ENCODE results near the gene PLPP4.

Gene PLPP4

DNA sequence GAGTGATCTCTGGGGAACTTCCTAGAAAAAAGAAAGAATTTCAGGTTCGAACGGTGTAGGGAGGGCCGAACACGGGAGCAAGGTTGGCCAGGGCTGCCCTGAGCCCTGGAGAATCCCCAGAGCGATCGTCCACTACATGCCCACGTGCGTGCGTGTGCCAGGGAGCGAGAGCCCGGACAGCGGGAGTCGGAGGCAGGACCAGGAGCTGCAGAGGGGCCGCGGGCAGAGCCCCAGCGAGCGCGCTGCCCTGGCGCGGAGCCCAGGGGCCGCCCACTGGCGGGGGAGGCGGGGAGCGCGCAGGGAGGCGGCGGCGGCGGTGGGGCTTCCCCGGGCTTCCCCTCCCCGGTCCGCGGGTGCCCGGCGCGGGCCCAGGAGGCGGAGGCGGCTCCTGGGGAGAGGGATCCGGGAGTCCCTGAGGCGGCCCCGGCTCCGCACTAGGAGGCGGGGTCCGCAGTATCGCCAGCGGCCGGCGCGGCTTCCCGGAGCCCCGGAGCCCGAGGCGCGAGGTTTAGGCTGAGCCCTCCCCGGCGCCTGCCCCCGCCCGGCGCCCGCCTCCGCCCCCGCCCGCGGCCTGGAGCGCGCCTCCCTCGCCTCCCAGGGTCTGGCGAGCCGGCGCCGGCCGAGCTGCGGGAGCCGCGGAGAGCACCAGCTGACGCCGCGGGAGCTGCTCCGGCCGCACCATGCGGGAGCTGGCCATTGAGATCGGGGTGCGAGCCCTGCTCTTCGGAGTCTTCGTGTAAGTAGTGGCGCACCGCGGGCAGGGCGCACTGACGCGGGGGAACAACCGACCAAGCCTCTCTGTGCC is at the start of gene PLPP4:
TSS of gene PLPP4 (plus strand) at position 602 of the 805 bp plus-strand sequence. CDS start at position 681, 79 bp downstream.
- peak; percentile 84 for DNase-seq (ENCODE audit: low spot score)

DNA sequence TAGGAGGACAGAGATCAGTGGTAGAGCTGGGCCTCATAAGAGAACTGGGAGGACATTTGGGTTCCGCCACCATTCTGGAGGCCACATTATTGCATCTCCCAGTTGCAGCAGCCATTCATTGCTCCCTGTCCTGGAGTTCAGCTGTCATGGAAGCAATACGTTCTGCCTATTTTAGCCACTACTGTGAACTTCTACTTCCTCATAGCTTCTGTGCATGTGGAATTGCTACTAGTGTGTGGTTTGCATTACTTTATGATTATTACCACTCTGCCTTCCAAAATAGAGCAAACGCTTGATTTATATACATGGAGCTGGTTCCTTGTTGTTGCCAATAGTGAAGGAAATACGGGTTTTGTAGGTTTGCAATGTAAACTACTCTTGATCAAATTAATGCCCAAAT is 47.2 kb upstream of the PLPP4 start:
- no peak for DNase-seq (ENCODE audit: low spot score)

DNA sequence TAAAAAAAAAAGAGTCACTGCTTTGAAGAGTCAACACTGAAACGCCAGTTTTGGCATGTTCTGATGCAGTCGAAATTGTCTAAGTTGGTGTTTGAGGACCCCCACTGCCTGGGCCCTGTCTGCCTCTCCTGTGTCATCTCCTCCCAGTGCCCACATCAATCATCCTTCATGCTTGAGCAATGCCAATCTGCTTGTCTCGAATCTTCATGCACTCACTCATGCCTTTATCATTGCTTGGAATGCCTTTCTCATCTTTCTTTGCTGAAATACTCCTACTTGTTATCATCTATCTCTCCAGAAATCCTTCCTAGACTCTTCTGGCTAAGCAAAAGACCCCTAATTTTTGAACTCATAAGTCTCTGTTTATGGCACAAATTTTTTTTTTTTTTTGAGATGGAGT is 42.1 kb upstream of the PLPP4 start:
- no peak for DNase-seq (ENCODE audit: low spot score)

DNA sequence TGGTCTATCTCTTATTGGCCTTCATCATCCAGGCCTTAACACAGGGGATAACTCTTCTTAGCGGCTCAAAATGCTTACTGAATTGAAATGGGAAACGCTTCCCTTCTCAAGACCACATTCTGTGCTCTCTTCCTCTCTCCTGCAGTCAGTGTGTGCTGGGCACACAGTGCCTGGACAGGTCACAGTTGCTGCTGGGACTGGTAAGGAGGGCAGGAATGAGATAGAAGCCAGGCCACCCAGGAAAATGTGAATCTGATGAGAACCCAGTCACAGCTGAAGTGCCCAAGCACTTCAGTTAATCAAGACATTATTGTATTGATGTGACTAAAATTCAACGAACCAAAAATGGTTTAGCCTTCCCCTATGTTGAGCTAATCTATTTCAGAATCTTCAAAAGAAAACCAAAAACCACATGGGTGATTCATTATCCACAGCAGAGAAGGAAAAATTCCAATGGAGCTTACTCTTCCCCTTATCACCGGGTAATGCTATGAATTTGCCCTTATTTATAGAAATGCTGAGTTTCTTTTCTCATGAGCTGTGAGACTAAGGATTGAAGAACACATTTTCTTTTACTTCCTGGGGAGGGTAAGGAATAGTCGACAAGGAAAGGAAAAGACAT is 41.2 kb upstream of the PLPP4 start:
- DNase-seq (ENCODE audit: low spot score) = peak; percentile 54

DNA sequence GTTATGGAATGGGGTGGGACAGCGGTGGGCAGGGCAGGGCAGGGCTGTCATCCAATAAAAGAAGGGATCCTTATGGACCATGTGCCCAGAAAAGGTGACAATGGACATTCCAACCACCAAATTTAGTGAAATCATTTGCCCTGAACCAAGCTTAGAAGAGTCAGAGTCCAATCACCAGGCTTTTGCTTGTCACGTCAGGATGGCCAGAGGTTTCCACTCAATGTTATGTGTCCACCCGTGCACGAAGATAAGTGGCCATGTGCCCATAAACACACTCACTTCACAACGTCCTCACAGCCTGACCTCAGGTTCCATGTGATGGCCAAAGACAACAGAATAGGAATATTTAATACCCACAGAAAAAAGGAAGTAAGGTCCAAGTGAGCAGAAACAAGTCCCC is 36.6 kb upstream of the PLPP4 start:
- DNase-seq (ENCODE audit: low spot score) = no peak

DNA sequence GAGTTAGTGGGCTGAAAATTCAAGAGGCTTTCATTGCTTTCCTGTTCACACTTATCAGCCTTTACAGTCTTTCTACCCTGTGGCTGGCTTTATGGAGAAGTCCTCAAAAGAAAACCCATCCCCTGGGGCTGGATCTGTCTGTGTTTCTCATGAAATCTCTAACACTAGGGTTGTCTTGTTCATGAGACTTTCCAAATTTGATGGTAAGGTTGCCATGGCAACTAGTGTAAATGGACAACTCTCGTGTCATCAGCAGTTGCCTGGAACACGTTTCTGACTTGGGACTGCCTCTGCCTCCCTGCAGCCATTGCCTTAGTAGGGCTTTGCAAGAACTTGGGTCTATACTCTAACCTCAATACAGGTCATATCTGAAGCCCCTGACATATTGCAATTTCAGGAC is 35.8 kb upstream of the PLPP4 start:
- no peak for DNase-seq (ENCODE audit: low spot score)

DNA sequence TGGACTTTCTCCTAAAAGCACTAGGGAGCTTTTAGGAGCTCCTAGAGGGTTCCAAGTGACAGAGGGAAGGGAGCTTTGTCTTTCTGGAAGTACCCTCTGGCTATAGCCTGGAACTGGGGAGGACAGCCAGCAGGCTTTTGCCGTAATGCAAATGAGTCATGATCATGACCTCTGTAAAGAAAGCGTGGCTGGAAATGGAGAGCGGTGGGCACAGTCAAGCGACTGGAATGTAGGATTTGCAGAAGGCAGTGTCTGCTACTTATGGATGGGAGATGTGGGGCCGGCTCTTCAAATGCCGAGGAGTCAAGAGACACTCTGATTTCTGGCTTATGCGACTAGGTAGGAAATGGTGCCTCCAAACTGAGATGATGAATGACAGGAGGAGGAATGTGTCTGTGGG is 34.6 kb upstream of the PLPP4 start:
- peak; percentile 80 for DNase-seq (ENCODE audit: low spot score)

DNA sequence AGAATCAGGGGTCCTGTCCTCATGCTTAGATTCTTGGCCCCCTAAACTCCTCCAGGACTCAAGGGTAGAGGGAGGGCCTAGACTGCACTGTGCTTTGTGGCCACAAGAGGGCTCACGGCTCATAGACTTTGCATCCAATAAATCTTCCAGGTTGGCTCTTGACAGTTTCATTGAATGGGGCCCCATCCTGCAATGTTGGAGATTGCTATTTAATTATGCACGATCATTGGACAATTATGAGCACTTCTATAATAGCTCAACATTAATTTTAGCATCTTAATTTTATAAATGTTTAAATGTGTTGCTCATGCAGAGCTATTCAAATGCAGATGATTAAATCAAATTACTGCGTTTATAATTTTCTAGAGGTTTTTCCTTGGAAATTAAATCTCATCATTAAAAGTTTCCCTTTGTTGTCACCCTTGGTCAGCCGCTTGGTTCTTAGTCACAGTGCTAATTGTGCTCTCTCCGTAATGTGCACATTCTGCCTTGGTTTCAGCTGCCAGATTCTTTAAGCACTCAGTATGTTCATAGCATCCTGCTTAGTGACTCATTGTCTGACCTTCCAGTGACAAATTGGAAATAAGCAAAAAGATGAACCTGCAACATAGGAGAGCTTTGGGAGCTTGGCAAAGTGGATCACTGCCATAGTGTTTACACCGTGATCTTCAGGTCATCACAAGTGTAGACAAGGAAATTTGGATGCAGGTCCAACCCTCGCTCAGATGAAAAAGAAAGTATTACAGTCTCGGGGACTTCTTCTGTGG is 33.4 kb upstream of the PLPP4 start:
- peak; percentile 48 for DNase-seq (ENCODE audit: low spot score)

DNA sequence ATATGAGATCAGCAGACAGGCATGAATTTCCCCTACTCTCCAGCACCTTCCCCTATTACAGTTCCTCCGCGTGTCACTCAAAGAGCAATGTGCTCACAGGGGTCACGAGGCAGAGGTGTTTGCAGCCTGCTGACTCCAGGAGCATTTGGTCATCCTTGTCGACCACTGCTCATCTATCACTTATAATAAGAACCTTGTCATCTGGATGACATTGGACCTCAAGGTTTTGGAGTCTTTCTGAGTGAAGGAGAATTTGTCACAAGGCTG is 32.9 kb upstream of the PLPP4 start:
- DNase-seq (ENCODE audit: low spot score) = no peak

DNA sequence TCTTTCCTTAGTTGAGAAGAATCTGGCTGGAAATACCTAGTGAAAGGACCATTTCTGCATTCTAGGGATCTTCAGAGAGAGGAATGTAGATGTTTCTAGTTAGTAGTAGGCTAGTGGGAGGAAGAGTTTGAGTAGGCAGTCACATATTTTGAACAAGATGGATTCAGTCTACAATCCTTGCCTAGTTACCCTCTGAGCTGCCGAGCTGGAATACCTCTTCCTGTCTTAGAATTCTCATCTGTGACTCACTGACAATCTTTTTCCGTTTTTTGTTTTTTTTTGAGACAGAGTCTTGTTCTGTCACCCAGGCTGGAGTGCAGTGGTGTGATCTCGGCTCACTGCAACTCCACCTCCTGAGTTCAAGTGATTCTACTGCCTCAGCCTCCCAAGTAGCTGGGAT is 30.7 kb upstream of the PLPP4 start:
- no peak for DNase-seq (ENCODE audit: low spot score)

DNA sequence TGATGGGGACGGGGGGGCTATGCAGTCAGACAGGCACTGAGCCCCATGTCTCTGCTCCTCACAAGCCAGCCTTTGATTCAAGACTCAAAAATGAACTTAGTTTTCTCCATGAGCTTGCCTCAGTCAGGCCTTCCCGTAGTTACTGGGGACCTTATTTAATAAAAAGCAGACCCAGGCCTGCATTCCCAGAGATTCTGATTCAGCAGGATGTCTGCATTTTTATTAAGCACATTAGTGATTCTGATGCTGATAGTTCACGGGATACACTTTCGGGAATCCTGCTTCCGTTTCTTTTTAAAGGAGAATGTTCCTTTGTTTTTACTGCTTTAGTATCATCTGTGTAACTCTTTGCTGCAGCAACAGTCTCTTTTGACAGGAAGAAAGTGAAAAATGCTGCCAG is 28.3 kb upstream of the PLPP4 start:
- no peak for DNase-seq (ENCODE audit: low spot score)

DNA sequence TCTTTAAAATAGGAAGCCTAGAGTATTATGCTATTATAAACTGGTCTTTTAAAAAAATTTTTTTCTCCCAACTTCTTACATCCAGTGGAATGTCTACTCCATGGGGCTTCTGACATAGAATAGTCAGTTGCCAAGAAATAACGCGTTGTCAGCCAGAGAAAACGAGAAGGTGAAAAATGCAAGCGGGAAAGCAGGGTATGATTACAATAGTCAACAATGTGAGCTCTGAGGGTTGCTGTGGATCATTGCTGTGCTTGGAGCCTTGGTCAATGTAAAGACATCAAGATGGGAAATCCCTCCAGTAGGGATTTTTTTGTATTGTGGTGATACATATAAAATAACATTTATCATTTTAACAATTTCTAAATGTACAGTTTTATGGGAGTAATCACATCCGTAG is 27.6 kb upstream of the PLPP4 start:
- DNase-seq (ENCODE audit: low spot score) = no peak

DNA sequence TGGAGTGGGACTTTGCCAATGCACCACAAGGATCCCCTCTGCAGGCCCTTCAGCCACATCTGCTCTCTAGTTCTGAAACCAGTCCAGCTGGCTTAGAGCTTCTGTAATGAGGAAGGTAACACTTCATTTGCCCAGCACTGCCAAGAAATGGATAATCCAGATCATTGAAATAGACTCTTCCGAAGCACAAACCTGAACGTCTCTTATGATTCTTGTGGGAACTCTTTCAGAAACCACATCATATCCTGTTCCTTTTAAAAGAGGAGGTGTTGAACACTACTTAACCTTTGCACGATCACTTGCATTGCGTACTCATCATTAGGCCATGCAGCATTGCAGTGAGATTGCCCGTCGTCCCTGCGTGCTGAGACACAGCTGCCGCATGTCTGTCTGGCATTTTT is 25.8 kb upstream of the PLPP4 start:
- no peak for DNase-seq (ENCODE audit: low spot score)

DNA sequence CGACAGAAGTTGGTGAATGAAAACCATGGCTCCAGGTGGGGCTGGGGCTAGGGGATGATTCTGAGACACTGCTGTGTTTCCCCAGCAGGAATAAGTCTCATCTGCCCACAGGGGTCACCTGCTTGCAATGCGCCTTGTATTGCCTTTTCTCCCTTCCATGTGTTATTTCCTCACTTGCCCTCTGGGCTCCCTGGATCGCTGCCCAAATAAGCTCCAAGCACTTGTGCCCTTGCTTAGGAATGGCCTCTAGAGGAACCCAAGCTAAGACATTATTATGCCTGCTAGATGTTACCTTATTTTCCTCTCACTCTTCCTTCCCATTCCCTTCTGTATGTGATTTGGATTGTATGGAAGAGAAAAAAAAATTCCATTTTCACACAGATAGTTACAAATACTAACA is 24.8 kb upstream of the PLPP4 start:
- no peak for DNase-seq (ENCODE audit: low spot score)

DNA sequence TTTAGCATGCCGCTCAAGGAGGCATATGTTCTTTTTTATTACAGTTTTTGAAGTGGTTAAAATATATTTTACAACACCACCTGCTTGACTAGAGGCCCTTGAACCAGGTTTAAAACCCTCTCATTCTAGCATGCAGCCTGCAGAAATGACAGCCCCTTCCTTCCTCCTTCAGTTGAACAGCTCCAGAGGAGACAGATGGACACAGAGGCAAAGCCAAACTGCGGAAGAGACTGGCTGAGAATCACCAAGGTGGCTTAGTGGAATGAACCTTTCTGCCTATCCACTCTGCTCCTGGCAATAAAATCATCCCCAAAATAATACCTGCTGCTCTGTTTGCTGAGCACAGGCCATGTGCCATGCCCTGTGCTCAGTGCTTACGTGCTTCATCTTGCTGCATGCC is 23.9 kb upstream of the PLPP4 start:
- no peak for DNase-seq (ENCODE audit: low spot score)

DNA sequence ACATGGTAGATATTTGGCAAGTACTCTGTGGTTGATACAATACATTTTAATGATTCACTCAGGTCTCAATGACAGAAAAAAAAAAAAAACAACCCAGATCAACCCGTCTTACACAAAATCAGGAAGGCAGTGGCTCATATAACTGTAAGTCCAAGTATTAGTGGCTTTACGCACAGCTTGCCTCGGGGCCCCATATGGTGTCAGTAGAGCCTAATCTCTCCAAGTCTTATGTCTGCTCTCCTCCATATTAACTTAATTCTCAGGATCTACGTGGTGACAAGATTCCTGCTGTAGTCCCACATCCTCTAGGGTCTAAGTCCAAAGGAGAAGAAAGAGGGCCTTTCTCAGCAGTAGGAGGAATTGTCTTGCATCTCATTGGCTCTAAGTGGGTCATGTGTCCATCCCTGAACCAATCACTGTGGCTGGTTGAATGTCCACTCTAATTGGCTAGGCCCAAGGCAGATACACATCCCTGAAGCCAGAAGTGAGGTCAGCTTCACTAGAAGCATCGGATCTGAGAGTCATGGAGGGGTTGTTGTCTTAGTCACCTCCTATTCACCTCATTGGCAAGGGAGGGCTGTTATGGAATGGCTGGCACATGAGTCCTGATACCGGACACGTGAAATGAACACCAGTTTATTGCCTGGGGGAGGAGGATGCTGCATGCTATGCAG is 20.5 kb upstream of the PLPP4 start:
- no peak for DNase-seq (ENCODE audit: low spot score)

DNA sequence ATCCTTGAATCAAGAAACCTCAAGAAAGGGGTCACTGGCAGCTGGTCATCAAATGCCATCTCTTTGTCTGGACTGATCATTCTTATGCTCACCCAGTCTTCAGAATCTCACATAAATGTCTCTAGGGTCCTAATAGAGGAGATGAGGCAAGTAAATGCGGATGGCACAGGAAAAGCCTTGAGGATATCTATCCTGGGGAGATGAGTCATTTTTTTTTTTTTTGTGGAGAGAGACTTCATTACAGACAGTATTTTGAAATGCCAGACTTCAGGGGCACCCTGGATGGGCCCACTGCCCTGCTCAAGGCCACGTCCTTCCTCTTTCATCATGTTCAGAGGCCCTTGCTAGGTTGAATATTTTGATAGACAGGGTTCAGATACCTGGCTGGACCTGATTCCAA is 19.5 kb upstream of the PLPP4 start:
- no peak for DNase-seq (ENCODE audit: low spot score)

DNA sequence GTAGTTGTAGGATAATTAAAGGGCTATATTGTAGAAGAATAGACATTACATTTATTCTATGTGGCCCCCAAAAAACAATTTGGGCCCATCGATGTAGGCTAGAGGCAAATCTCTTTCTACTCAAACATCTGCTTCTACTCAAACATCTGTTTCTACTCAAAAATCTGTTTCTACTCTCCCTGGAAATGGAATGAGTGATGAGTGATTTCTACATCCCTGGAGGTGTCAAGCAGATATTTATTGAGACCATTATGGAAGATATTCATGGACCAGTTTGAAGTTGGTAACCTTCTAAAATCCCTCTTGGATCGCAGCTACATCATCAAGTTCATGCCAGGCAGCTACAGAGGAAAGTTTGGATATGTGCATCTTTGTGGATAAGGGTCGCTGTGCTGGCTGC is 5.1 kb upstream of the PLPP4 start:
- DNase-seq (ENCODE audit: low spot score) = no peak

DNA sequence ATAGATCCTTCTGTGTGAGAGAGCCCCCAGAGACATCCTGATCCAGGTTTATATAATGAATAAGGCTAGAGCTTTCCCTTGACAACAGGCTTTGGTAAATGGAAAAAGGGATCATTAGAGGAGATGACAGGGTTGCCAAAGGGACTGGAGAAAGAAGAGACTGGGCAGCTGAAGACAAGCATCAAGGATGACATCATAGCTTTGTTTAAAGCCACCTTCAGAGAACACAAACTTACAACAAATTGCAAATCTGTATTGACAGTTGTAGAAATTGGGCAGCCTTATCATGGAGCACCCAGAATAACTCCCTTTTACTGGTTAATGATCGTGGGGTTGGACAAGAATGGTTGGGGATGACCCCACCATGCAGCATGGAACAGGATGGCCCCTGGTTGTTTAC is 3.7 kb upstream of the PLPP4 start:
- no peak for DNase-seq (ENCODE audit: low spot score)

DNA sequence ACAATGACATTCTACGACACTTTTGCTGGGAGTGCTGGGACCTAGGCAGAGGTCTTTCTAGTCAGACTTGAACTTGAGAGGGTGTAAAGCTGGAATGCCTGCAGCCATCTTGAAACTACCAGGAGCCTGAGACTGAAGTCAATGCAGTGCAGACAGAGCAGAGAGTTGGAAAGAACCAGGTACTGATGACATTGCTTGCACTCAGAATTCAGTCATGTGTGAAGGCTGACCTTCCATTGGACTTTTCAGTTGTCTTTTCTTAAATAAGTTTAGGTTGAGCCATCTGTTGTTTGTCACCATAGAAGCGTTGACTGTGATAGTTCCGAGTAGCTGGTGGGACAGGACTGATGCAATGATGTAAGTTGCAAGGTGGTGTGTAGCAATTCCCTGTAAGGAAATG is 3.1 kb upstream of the PLPP4 start:
- DNase-seq (ENCODE audit: low spot score) = no peak

DNA sequence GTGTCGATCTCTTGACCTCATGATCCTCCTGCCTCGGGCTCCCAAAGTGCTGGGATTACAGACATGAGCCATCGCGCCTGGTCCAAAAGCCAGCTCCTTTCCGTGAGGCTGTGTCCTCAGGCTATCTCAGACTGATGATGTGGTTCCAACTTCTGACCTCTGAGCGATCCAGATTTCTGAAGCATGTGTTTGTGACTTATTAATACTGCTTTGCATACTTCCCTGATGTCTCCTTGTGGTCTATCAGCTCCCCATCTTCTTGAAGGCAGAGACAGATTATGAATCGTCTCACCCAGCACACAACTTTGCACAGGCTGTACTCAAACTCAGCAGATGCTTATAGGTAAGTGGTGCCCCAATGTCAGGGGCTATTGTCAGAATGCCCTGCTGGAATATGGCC is 2.0 kb upstream of the PLPP4 start:
- peak; percentile 53 for DNase-seq (ENCODE audit: low spot score)

DNA sequence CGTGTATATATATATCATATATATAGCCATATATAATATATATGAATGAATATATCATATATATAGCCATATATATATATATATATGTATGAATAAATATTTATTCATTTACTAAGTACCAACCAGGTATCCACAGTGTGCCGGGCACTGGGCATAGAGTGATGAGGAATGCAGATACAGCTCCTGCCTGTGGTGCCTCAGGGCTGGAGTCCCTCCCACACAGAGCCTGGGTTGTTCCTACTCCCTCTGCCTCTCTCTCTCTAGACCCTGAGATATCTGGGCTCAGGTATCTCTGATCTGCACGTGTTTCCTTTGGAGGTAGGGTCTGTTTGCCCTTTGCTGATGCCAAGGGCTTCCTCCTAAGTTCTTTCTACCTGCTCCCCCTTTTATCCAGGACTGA is 1.4 kb upstream of the PLPP4 start:
- DNase-seq (ENCODE audit: low spot score) = no peak

DNA sequence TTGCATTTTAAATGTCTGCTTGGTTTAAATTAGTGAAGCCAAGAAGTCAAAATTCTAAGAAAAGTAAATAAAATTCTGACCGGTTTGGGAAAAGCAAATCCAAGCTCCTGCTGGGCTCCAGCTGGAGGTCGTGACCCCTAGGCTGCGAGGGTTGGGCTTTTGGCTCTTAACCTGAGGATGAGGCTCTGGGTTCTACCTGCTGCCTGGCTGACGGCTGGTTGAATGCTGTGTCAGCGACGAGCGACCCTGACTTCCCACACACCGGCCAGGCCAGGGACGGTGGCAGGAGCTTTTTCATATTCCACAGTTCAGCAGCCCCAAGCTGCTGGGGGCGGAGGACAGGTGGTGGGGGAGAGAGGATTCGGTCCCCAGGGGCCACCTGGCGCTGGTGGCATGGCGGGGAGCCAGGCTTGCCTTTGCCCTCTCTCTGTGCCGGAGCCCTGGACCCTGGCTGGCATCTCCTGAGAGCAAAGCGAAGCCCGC is 843 bp upstream of the PLPP4 start:
- no peak for DNase-seq (ENCODE audit: low spot score)

Measured in AG08396 (cell line).